Endothelial cell of umbilical vein (primary cell): Measurements from ENCODE around the gene ARRDC2.

ENCODE experiments used
- EZH2 ChIP-seq: IDR thresholded peaks from 2 replicates; pipeline ENCODE4 v1.6.1; 2012; ENCODE audit warnings: borderline replicate concordance, low read depth, mild to moderate bottlenecking, moderate library complexity, low read length, inconsistent platforms; ENCODE audit not compliant: severe bottlenecking
- FOS ChIP-seq: IDR thresholded peaks from 2 replicates; pipeline ENCODE4 v1.6.1; 2011; ENCODE audit warnings: mild to moderate bottlenecking, low read length, moderate library complexity, borderline replicate concordance; ENCODE audit not compliant: insufficient read depth
- MYC ChIP-seq: IDR thresholded peaks from one replicate; pipeline ENCODE4 v1.6.1; 2011; ENCODE audit warnings: mild to moderate bottlenecking, low read depth, low read length
- POLR2A ChIP-seq: IDR thresholded peaks from 2 replicates; pipeline ENCODE4 v1.6.1; 2012; ENCODE audit warnings: low read depth, mild to moderate bottlenecking, control low read depth, low read length
- POLR2AphosphoS5 ChIP-seq: IDR thresholded peaks from 2 replicates; pipeline ENCODE4 v1.6.1; 2012; ENCODE audit warnings: low read depth, mild to moderate bottlenecking, control low read depth, low read length, moderate library complexity; ENCODE audit not compliant: insufficient read depth
- TF ChIP-seq, protein P1 (sequence below), 2 donors: IDR thresholded peaks; 1 replicate in 1 of 2; 2 replicates in 1 of 2; pipeline ENCODE4 v1.5.1; 2011; ENCODE audit warnings: low read length in 2 of 2, mild to moderate bottlenecking in 2 of 2, moderate library complexity in 2 of 2, control low read depth in 1 of 2, inconsistent platforms in 1 of 2, low read depth in 1 of 2; ENCODE audit not compliant: insufficient read depth in 1 of 2; ENCODE audit errors: extremely low read depth in 1 of 2
- TF ChIP-seq, protein P2 (sequence below): IDR thresholded peaks from 2 replicates; pipeline ENCODE4 v1.6.1; 2011; ENCODE audit not compliant: insufficient read depth, insufficient read length

DNA sequence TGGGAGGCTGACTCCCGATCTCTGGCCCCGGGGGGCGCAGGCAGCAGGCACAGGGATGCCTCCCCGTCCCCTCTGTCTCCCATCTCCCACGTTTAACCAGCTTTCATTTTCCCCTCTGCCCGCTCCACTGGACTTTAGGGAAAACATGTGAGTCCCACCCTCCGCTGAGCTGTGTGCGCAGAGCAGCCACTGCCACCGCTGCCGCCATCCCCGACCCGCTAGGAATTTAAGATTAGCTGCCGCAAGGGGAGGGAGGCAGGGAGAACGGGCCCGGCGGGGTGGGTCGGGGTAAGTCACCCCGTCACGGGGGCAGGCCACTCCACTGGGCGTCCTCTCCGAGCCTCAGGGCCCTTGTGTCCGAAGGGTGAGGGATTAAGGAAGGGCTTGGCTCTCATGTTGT is 25.5 kb upstream of the ARRDC2 start:
- TF ChIP-seq, protein P1, sequence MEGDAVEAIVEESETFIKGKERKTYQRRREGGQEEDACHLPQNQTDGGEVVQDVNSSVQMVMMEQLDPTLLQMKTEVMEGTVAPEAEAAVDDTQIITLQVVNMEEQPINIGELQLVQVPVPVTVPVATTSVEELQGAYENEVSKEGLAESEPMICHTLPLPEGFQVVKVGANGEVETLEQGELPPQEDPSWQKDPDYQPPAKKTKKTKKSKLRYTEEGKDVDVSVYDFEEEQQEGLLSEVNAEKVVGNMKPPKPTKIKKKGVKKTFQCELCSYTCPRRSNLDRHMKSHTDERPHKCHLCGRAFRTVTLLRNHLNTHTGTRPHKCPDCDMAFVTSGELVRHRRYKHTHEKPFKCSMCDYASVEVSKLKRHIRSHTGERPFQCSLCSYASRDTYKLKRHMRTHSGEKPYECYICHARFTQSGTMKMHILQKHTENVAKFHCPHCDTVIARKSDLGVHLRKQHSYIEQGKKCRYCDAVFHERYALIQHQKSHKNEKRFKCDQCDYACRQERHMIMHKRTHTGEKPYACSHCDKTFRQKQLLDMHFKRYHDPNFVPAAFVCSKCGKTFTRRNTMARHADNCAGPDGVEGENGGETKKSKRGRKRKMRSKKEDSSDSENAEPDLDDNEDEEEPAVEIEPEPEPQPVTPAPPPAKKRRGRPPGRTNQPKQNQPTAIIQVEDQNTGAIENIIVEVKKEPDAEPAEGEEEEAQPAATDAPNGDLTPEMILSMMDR (IDR thresholded peaks at IDR 0.05; ENCODE audit: extremely low read depth in 1 of 2, insufficient read depth in 1 of 2, low read depth in 1 of 2, low read length in 2 of 2): no peak
- TF ChIP-seq POLR2A (no peak), EZH2 (no peak), POLR2AphosphoS5 (no peak), FOS (no peak), MYC (no peak)
- TF ChIP-seq, protein P2, sequence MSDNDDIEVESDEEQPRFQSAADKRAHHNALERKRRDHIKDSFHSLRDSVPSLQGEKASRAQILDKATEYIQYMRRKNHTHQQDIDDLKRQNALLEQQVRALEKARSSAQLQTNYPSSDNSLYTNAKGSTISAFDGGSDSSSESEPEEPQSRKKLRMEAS: no peak
